NCI-H2196 (cell line): ENCODE measurements around the gene WASF1.

ENCODE experiments used
- DNase-seq: peaks from one replicate; lab custom pipeline; 2025; ENCODE audit not compliant: unreplicated experiment; lab: John Stamatoyannopoulos, UW

WASF1 gene

GRCh38 chr6:110179406-110180227 lies at the start of gene WASF1:
TSS of gene WASF1 (minus strand) at chr6:110179670. CDS start at chr6:110127601, 52,069 bp downstream.
- DNase-seq: peak; percentile 96

DNA sequence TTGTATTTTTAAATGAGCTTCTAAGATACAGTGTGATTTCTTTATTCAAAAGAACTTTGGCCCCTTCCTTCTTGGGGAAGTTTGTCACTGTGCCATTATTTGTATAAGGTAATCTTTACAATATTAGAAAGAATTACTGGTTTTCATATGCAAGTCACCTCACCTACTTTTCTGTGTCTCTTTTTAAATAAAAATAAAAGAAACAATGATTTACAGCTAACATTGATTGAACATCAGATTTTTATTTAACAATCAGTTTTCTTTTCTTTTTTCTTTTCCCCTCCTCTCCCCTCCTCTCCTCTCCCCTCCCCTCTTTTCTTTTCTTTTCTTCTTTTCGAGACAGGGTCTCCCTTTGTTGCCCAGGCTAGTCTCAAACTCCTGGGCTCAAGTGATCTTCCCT lies 46.8 kb upstream of the WASF1 start:
- no peak for DNase-seq

DNA sequence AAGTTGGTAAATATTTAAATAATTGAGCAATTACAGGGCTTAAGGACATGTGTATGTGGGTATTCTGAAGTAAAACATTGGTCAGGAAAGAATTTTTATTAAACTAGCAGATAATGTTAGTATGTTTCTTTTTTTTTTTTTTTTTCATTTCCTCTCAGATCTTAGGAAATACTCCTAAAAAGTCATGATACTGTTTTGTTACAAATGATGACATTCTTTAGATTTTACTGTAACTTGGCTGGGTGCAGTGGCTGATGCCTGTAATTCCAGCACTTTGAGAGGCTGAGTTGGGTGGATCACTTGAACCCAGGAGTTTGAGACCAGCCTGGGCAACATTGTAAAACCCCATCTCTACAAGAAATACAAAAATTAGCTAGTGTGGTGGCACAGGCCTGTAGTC lies 42.3 kb upstream of the WASF1 start:
- DNase-seq: no peak

DNA sequence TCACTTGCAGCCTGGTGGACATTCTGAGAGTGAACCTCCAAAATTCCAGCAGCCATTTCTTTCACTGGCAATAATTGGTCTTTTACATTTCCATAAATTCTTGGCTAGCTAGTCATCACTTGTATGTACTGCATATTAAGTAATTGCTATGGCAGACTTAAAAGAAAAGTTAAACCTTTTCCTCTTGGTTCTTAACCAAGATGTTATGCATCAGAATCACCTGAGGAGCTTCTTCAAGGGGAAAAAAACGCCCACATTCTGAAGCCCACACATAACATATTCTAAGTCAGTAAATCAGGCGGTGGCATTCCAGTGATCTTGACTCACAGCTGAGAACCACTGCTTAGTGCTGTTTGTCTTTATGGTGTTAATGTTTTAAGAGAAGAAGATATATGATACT lies 37.8 kb upstream of the WASF1 start:
- no peak for DNase-seq

GRCh38 chr6:110216140-110216539 lies 36.7 kb upstream of the WASF1 start:
- DNase-seq: no peak

GRCh38 chr6:110214338-110214737 lies 34.9 kb upstream of the WASF1 start:
- no peak for DNase-seq

DNA sequence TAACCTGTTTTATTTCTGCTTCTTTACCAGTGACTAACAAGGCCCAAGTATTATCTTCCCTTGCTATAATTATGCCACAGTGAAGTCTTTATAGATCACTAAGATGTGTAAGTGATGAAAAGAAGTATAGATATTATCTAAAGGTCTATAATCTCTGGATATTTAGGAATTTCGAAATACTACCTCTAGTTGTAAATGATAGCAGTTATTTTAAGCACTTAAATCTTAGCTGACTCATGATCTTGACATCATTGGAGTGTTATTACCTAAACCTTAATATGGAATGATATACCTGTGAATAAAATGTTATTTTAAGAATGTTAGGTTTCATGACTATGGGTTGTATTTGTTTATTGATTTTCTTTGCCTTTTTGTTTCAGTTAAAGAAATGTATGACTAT lies 32.3 kb upstream of the WASF1 start:
- no peak for DNase-seq

- DNase-seq: no peak
These were observed 28.2 kb upstream of the WASF1 start for GRCh38 chr6:110207652-110208051.

DNA sequence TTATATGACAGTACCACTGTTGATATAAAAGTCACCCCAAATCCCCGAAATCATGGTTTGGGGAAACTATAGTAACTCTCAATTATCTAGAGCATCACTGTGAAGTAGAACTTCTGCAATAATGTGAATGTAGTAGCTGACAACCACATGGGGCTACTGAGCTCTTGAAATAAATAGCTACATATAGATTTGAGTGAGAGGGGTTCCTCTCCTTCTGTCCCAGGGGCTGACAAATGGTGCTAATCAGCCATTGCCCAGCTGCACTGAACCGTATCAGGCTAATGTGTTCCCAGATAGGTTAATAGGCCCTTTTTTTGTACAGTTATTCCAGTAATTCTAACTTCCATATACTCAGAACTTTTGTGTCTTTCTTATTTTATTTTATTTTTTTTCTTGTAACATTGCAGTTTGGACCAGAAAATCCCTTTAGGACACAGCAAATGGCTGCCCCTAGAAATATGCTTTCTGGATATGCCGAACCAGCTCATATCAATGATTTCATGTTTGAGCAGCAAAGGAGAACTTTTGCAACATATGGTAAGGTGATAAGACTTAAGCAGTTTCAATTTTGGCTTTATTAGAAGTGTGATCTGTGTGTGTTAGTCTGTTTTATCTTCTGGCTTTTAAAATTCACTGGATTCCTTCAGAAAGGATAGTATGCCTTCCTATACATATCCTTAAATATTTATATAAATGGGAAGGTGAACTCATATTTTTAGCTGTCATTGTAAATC lies 21.8 kb upstream of the WASF1 start:
- no peak for DNase-seq

- DNase-seq: no peak
These were observed 19.1 kb upstream of the WASF1 start for GRCh38 chr6:110198561-110198960.

DNA sequence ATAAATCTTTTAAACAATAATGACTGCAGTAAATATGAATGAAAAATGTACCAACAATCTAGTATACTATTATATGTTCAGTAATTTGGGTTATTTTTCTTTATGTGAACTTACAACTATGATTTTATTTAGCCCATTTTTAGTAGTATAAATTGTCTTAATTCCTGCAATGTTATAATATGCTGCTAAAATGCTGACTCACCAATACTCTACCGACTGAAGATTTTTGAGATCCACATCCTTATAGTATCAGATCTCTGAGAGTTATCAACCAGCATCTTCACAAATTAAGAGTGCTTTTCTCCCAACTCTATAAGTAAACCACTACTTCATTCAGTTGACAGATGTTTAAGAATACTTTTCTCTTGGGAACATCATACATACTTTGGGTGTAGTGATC lies 17.4 kb upstream of the WASF1 start:
- DNase-seq: no peak

DNA sequence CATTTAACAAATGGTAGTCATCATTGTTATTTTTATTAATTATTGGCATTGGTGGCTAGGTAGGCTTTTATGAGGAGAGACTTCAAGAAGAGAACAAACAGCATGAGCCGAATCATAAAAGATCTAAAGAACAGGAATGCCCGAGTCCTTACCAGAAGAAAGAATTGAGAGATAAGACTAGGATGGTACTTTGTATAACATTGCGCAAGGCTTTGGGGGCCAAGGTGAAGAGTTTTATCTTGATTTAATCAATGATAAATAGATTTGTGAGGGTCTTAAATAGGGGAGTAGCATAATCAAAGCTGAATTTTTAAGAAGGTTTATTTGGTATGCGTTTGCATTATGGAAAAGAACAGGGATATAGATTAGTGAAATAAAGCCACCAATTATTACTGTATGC lies 16.2 kb upstream of the WASF1 start:
- no peak for DNase-seq

DNA sequence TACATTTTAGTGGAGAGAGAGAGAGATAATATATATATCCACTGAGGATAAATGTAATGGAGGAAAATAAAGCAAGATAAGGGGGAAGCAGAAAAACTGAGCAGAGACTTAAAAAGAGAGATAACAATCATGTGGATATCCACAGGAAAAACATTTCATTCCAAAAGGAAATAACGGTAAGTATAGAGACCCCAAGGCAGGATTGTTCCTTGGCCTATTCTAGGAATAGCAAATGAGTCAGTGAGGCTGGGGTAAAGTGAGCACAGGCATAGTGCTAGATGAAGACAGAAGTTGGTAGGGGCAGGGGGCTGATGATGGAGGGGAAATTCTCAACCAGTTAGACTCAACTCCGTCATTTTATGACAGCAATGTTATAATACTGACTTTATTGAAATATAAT lies 12.0 kb upstream of the WASF1 start:
- DNase-seq: no peak

GRCh38 chr6:110190726-110191125 lies 11.3 kb upstream of the WASF1 start:
- no peak for DNase-seq

GRCh38 chr6:110188791-110189190 lies 9.3 kb upstream of the WASF1 start:
- DNase-seq: no peak

DNA sequence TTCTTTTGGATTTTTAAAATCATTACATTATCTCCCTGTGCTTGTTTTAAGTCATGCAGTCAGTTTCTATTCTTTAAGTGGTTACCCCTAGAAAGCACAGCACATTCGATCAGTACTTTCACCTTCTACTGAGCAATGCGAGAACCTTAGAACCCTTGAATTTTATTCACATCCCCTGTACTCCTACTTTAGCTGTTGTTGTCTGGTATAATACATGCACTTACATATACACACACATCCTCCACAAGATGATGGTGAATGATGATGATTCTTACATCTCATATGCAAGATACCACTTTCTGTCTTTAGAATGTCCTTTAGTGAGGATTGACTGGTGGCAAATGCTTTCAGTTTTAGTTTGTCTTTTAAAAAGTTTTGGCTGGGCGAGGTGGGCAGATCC lies 6.4 kb upstream of the WASF1 start:
- DNase-seq: no peak

DNA sequence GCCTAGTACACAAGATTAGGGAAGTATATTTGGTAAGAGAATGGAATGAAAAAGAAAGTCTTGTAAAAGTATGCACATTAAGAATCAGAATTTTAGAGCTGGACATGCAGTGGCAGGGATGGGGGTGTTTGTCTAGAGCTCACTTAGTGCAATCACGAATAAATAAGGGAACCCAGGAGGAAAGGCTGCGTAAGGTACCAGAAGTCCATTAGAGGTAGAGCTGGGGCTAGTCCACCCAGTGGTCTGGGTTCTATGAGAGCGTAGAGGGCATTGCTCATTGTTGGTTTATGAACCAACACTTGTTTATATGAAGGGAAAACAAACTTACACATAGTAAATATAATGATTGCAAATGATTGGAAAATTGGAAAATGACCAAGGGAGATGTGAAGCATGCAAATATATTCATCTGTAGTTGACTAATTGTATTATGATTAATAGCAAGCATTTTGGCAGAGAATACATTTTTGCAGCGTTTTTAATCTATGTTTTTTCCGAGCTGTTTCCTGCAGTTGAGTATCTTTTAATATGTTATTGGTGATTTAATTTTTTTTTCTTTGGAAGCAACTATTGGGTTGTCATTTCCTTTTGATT lies 3.9 kb upstream of the WASF1 start:
- DNase-seq: no peak

GRCh38 chr6:110181131-110182030 lies 1.9 kb upstream of the WASF1 start:
- DNase-seq: no peak

DNA sequence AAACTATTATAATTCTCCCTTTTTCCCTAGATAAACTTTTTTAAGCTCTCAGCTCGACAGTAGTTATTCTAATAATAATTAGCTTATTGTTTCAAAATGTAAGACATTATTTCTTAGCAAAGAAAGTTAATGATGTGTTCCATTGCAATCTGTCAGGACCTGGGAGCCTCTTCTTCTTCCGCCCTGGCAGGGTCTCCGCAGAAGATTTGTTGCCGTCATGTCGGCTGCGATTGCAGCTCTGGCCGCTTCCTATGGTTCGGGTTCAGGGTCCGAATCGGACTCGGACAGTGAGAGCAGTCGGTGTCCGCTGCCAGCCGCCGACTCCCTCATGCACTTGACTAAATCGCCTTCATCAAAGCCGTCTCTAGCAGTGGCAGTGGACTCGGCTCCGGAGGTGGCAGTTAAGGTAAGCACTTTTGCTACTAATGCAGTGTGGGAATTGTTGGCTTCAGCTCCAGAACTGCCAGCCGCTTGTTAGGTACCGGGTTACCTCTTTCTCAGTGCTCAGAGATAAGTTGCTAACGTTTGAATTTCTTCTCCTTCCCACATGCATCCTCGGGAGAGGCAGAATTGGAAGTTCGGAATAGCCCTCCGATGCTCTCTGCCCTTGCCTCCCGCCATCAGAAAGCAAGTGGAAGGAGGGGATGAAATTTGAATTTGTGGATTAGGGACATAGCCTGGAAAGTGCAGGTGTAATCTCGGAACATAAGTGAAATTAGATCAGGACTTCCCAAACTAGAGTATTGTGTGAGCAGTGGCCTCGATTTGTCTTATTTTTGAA lies 948 bp upstream of the WASF1 start, which contains the start of gene CDC40:
Gene CDC40 (plus strand): TSS at position 200 of the 781 bp plus-strand sequence. CDS start 18 bp downstream, at position 218.
- DNase-seq: peak; percentile 69
